Type B pancreatic cell (in vitro differentiated cells): Measurements from ENCODE around the gene ARID4B. TPM values are rescaled to one million over a fixed set of nuclear protein-coding genes. Genes with fewer than 3 reads are reported as not detected.

Source experiments
- DNase-seq: peaks from one replicate; pipeline ENCODE4 v3.0.0; 2021; ENCODE audit warnings: mixed read lengths; ENCODE audit not compliant: unreplicated experiment; ENCODE audit errors: extremely low spot score
- H3K27ac Mint-ChIP-seq: 2 replicates; pipeline ENCODE4 v1.8.0; 2021; ENCODE audit warnings: mild to moderate bottlenecking, mixed read lengths
- H3K27me3 Mint-ChIP-seq: 2 replicates; pipeline ENCODE4 v1.8.0; 2021; ENCODE audit warnings: mixed read lengths
- H3K36me3 Mint-ChIP-seq: 2 replicates; pipeline ENCODE4 v1.8.0; 2021; ENCODE audit warnings: mixed read lengths
- H3K4me1 Mint-ChIP-seq: one replicate; pipeline ENCODE4 v1.8.0; 2021; ENCODE audit warnings: mixed read lengths; ENCODE audit not compliant: unreplicated experiment
- H3K4me3 Mint-ChIP-seq: 2 replicates; pipeline ENCODE4 v1.8.0; 2021; ENCODE audit warnings: mild to moderate bottlenecking, mixed read lengths
- H3K9me3 Mint-ChIP-seq: 2 replicates; pipeline ENCODE4 v1.8.0; 2021; ENCODE audit warnings: mixed read lengths
- CTCF ChIP-seq: fragments of 200-600 bp; sonication (generic); conservative IDR thresholded peaks from 2 replicates; pipeline ENCODE4 v1.5.0; 2021; ENCODE audit warnings: antibody characterized with exemption, mild to moderate bottlenecking
- total RNA-seq: library from RNA; stranded (reverse); gene quantifications from 2 replicates; pipeline ENCODE4 v1.2.1, GENCODE V29; 2021; ENCODE audit warnings: low replicate concordance

ARID4B gene
- total RNA-seq, 1 donor from 2014 or later: 42.4 TPM

- Mint-ChIP-seq H3K36me3 (peaks cover 25% of the 10 kb centered on the region), H3K27ac (no peak overlapping the region), H3K9me3 (no peaks in the 10 kb centered on the region), H3K4me1 (no peaks in the 10 kb centered on the region), H3K27me3 (no peaks in the 10 kb centered on the region), H3K4me3 (no peak overlapping the region)
- DNase-seq: no peak
- TF ChIP-seq CTCF: no peak
These were observed 176.9 kb downstream of the ARID4B start for GRCh38 chr1:235151033-235151432.

- no peaks in the 10 kb centered on the region for H3K9me3 Mint-ChIP-seq
- no peak for DNase-seq
- no peaks in the 10 kb centered on the region for H3K4me1 Mint-ChIP-seq
- peaks cover 24% of the 10 kb centered on the region for H3K36me3 Mint-ChIP-seq
- no peak overlapping the region for H3K4me3 Mint-ChIP-seq
- no peak for TF ChIP-seq CTCF
- no peak overlapping the region for H3K27ac Mint-ChIP-seq
- no peaks in the 10 kb centered on the region for H3K27me3 Mint-ChIP-seq
These were observed 178.2 kb downstream of the ARID4B start for GRCh38 chr1:235149824-235150223.

DNA sequence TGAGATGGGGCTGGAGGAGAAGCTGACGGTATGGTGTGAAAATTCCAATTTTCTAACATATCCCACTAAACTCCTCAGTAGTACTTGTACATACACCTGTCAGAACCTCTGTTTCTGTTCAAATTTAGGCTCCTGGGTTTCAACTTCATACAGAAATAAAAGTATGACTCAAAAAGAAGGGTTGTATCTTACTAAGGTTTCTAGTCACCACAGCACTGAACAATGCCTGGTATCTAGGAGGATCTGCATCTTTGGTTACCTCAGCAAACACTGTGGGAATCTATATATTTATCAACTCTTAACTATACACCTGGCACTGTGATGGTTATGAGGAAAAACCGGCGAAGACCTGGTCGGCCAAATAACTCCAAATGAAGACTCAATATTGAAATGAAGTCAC, 180.7 kb downstream of the ARID4B start:
- Mint-ChIP-seq H3K9me3 (no peaks in the 10 kb centered on the region), H3K36me3 (peaks cover 20% of the 10 kb centered on the region), H3K27me3 (no peaks in the 10 kb centered on the region), H3K4me3 (no peak overlapping the region), H3K4me1 (no peaks in the 10 kb centered on the region), H3K27ac (no peak overlapping the region)
- DNase-seq: no peak
- no peak for TF ChIP-seq CTCF

GRCh38 chr1:235145639-235146038, 182.3 kb downstream of the ARID4B start:
- no peak overlapping the region for H3K4me3 Mint-ChIP-seq
- H3K36me3 Mint-ChIP-seq: peaks cover 18% of the 10 kb centered on the region
- no peaks in the 10 kb centered on the region for H3K9me3 Mint-ChIP-seq
- H3K27me3 Mint-ChIP-seq: no peaks in the 10 kb centered on the region
- no peak for TF ChIP-seq CTCF
- no peaks in the 10 kb centered on the region for H3K4me1 Mint-ChIP-seq
- H3K27ac Mint-ChIP-seq: no peak overlapping the region
- no peak for DNase-seq

- H3K27ac Mint-ChIP-seq: no peak overlapping the region
- no peak for TF ChIP-seq CTCF
- no peaks in the 10 kb centered on the region for H3K27me3 Mint-ChIP-seq
- H3K4me3 Mint-ChIP-seq: no peak overlapping the region
- H3K9me3 Mint-ChIP-seq: no peaks in the 10 kb centered on the region
- H3K4me1 Mint-ChIP-seq: no peaks in the 10 kb centered on the region
- no peak for DNase-seq
- H3K36me3 Mint-ChIP-seq: peaks cover 17% of the 10 kb centered on the region
These were observed 185.0 kb downstream of the ARID4B start for GRCh38 chr1:235142991-235143390.

DNA sequence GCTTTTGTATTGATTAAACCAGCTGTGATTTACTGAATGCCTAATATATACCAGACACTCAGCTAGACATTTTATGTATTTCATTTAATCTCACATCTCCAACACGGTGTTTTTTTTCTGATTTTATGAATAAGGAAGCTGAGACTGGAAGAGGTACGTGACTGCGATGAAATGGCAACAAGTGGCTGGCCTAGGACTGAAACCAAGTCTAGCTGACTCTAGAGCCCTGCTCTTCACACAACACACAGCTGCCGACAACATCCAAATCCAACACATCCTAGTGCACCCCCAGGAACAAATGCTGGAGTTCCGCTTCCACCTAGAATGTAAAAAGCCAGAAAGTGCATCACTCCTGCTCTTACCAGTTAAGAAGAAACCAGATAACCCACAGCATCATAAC, 188.7 kb downstream of the ARID4B start:
- Mint-ChIP-seq H3K36me3 (peaks cover 29% of the 10 kb centered on the region), H3K4me3 (no peak overlapping the region), H3K27ac (no peak overlapping the region), H3K4me1 (no peaks in the 10 kb centered on the region), H3K27me3 (no peaks in the 10 kb centered on the region), H3K9me3 (no peaks in the 10 kb centered on the region)
- TF ChIP-seq CTCF: no peak
- no peak for DNase-seq
